Measurements from ENCODE around the gene ESRRB.

Gene ESRRB

DNA sequence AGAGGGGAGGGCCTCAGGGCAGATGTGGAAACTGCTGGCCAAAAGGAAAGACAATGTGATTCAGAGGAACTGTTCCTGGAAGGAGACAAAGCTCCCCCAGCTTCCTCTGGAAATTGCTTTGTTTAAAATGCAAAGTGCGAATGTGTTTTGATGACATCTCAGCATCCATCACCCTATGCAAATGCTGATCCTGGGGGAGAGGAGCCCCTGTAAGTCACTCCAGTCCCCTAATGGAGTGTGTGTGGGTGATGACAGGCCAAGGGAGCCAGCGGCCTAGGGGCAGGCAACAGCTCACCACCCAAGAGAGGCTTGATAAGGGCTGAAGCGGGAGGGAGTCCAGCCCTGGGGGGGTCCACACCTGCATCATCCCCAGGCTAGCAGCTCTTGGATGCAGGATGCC is 134.2 kb downstream of the ESRRB start:
- no peak overlapping the region for H3K14ac ChIP-seq (ENCODE audit: low read length)
- no peaks in the 10 kb centered on the region for H3K79me2 ChIP-seq (ENCODE audit: control insufficient read depth, insufficient read depth, low read length, poor library complexity)
- H2BK5ac ChIP-seq (ENCODE audit: low read depth, low read length, poor library complexity), result no peak overlapping the region
- H4K12ac ChIP-seq (ENCODE audit: low read depth, low read length), result no peak overlapping the region
- H3K27me3 ChIP-seq (ENCODE audit: insufficient read depth, low read length), result no peaks in the 10 kb centered on the region
- no peak overlapping the region for H2BK120ac ChIP-seq (ENCODE audit: insufficient read depth, low read length, poor library complexity)
- DNase-seq, result no peak
- H3K27ac ChIP-seq (ENCODE audit: low read depth, low read length), result no peak overlapping the region
- H3K4me1 ChIP-seq (ENCODE audit: control insufficient read depth in 1 of 2, insufficient read depth in 2 of 2, low read length in 2 of 2), result no peaks in the 10 kb centered on the region
- no peak overlapping the region for H3K4ac ChIP-seq (ENCODE audit: low read depth, low read length)
- H3K79me1 ChIP-seq (ENCODE audit: low read length), result no peaks in the 10 kb centered on the region
- no peak overlapping the region for H3K23ac ChIP-seq (ENCODE audit: low read length)
- H3K4me3 ChIP-seq (ENCODE audit: low read depth, low read length), result no peak overlapping the region
- no peak overlapping the region for H3K9ac ChIP-seq (ENCODE audit: low read length)
- H3K18ac ChIP-seq (ENCODE audit: low read length), result no peak overlapping the region
- no peaks in the 10 kb centered on the region for H3K9me3 ChIP-seq (ENCODE audit: insufficient read depth, low read depth, low read length)
- H4K91ac ChIP-seq (ENCODE audit: low read depth, low read length), result no peak overlapping the region
- no peak overlapping the region for H4K8ac ChIP-seq (ENCODE audit: low read depth, low read length)
- H2AK5ac ChIP-seq (ENCODE audit: low read length), result no peak overlapping the region
- H3K36me3 ChIP-seq (ENCODE audit: control insufficient read depth in 1 of 2, insufficient read depth in 2 of 2, low read length in 2 of 2), result no peaks in the 10 kb centered on the region
- no peak overlapping the region for H2AFZ ChIP-seq (ENCODE audit: insufficient read depth, low read length, poor library complexity)
- no peak overlapping the region for H3K4me2 ChIP-seq (ENCODE audit: low read length)
- no CpG with 5 or more reads among the region's 3 CpGs for WGBS (ENCODE audit: extremely low coverage, insufficient coverage, insufficient read length)
- H2BK12ac ChIP-seq (ENCODE audit: low read length), result no peak overlapping the region

GRCh38 chr14:76514213-76514998 is 138.5 kb downstream of the ESRRB start:
- no peak overlapping the region for H3K4me2 ChIP-seq (ENCODE audit: low read length)
- H3K9ac ChIP-seq (ENCODE audit: low read length), result no peak overlapping the region
- H2BK5ac ChIP-seq (ENCODE audit: low read depth, low read length, poor library complexity), result no peak overlapping the region
- peaks cover 1% of the 10 kb centered on the region for H3K9me3 ChIP-seq (ENCODE audit: insufficient read depth, low read depth, low read length)
- no peaks in the 10 kb centered on the region for H3K79me2 ChIP-seq (ENCODE audit: control insufficient read depth, insufficient read depth, low read length, poor library complexity)
- DNase-seq, result peak; percentile 31 to 68
- no peak overlapping the region for H4K12ac ChIP-seq (ENCODE audit: low read depth, low read length)
- no peak overlapping the region for H3K14ac ChIP-seq (ENCODE audit: low read length)
- no peak overlapping the region for H3K18ac ChIP-seq (ENCODE audit: low read length)
- no peak overlapping the region for H3K4ac ChIP-seq (ENCODE audit: low read depth, low read length)
- H3K27ac ChIP-seq (ENCODE audit: low read depth, low read length), result no peak overlapping the region
- no peaks in the 10 kb centered on the region for H3K36me3 ChIP-seq (ENCODE audit: control insufficient read depth in 1 of 2, insufficient read depth in 2 of 2, low read length in 2 of 2)
- no peaks in the 10 kb centered on the region for H3K79me1 ChIP-seq (ENCODE audit: low read length)
- H2BK120ac ChIP-seq (ENCODE audit: insufficient read depth, low read length, poor library complexity), result no peak overlapping the region
- no peak overlapping the region for H4K91ac ChIP-seq (ENCODE audit: low read depth, low read length)
- no CpG with 5 or more reads among the region's 6 CpGs for WGBS (ENCODE audit: extremely low coverage, insufficient coverage, insufficient read length)
- H3K23ac ChIP-seq (ENCODE audit: low read length), result no peak overlapping the region
- no peaks in the 10 kb centered on the region for H3K27me3 ChIP-seq (ENCODE audit: insufficient read depth, low read length)
- no peaks in the 10 kb centered on the region for H3K4me1 ChIP-seq (ENCODE audit: control insufficient read depth in 1 of 2, insufficient read depth in 2 of 2, low read length in 2 of 2)
- H2AK5ac ChIP-seq (ENCODE audit: low read length), result no peak overlapping the region
- no peak overlapping the region for H2AFZ ChIP-seq (ENCODE audit: insufficient read depth, low read length, poor library complexity)
- H4K8ac ChIP-seq (ENCODE audit: low read depth, low read length), result no peak overlapping the region
- no peak overlapping the region for H2BK12ac ChIP-seq (ENCODE audit: low read length)
- no peak overlapping the region for H3K4me3 ChIP-seq (ENCODE audit: low read depth, low read length)

DNA sequence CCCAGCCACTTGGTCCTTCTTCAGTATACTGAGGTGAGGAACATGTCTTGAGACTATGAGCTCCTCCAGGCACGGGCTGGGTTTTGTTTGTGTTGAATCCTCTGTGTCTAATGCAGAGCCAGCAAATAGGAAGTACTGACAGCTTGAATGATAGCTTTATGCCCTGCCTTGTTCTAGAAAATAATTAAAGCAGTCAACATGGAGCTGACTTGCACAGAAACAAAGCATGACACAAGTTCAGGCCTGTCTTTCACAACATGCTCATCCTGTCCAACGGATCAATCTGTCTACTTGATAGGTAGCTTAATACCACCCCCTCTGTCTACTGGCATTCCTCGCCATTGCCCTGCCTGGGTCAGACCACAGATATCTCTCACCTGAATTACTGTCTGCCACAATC is 140.9 kb downstream of the ESRRB start:
- WGBS (ENCODE audit: extremely low coverage, insufficient coverage, insufficient read length), result no CpG with 5 or more reads among the region's 3 CpGs
- no peak overlapping the region for H3K18ac ChIP-seq (ENCODE audit: low read length)
- no peak overlapping the region for H3K27ac ChIP-seq (ENCODE audit: low read depth, low read length)
- no peak overlapping the region for H4K12ac ChIP-seq (ENCODE audit: low read depth, low read length)
- H3K4me1 ChIP-seq (ENCODE audit: control insufficient read depth in 1 of 2, insufficient read depth in 2 of 2, low read length in 2 of 2), result no peaks in the 10 kb centered on the region
- no peak overlapping the region for H2BK12ac ChIP-seq (ENCODE audit: low read length)
- H2BK120ac ChIP-seq (ENCODE audit: insufficient read depth, low read length, poor library complexity), result no peak overlapping the region
- H3K23ac ChIP-seq (ENCODE audit: low read length), result no peak overlapping the region
- no peaks in the 10 kb centered on the region for H3K36me3 ChIP-seq (ENCODE audit: control insufficient read depth in 1 of 2, insufficient read depth in 2 of 2, low read length in 2 of 2)
- no peak overlapping the region for H3K4me2 ChIP-seq (ENCODE audit: low read length)
- H3K14ac ChIP-seq (ENCODE audit: low read length), result no peak overlapping the region
- DNase-seq, result no peak
- H2AK5ac ChIP-seq (ENCODE audit: low read length), result no peak overlapping the region
- H4K91ac ChIP-seq (ENCODE audit: low read depth, low read length), result no peak overlapping the region
- H3K4ac ChIP-seq (ENCODE audit: low read depth, low read length), result no peak overlapping the region
- no peaks in the 10 kb centered on the region for H3K27me3 ChIP-seq (ENCODE audit: insufficient read depth, low read length)
- H4K8ac ChIP-seq (ENCODE audit: low read depth, low read length), result no peak overlapping the region
- peaks cover 1% of the 10 kb centered on the region for H3K9me3 ChIP-seq (ENCODE audit: insufficient read depth, low read depth, low read length)
- H3K79me1 ChIP-seq (ENCODE audit: low read length), result no peaks in the 10 kb centered on the region
- H3K4me3 ChIP-seq (ENCODE audit: low read depth, low read length), result no peak overlapping the region
- H2BK5ac ChIP-seq (ENCODE audit: low read depth, low read length, poor library complexity), result no peak overlapping the region
- H3K9ac ChIP-seq (ENCODE audit: low read length), result no peak overlapping the region
- no peaks in the 10 kb centered on the region for H3K79me2 ChIP-seq (ENCODE audit: control insufficient read depth, insufficient read depth, low read length, poor library complexity)
- no peak overlapping the region for H2AFZ ChIP-seq (ENCODE audit: insufficient read depth, low read length, poor library complexity)

DNA sequence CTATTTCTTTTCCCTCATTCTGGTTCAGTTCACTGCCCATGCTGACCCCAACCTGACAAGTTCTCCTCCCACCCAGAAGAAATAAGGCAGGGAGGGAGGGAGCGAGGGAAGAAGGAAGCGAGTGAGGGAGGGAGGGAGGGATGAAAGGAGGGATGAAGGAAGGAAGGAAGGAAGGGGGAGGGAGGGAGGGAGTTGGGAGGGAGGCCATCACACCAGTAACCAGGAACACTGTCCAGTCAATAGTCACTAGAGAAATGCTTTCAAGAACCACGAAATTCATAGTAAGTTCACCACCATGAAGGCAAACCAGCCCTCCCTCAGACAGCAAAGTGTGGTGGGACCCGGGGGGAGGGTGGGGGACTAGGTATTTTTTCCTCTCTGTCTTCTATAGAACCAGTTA is 142.4 kb downstream of the ESRRB start:
- Histone ChIP-seq H2BK120ac (ENCODE audit: insufficient read depth, low read length, poor library complexity) (no peak overlapping the region), H3K27me3 (ENCODE audit: insufficient read depth, low read length) (no peaks in the 10 kb centered on the region), H3K79me1 (ENCODE audit: low read length) (no peaks in the 10 kb centered on the region), H2BK12ac (ENCODE audit: low read length) (no peak overlapping the region), H3K36me3 (ENCODE audit: control insufficient read depth in 1 of 2, insufficient read depth in 2 of 2, low read length in 2 of 2) (no peaks in the 10 kb centered on the region), H3K9me3 (ENCODE audit: insufficient read depth, low read depth, low read length) (peaks cover 1% of the 10 kb centered on the region), H3K18ac (ENCODE audit: low read length) (no peak overlapping the region), H3K4me1 (ENCODE audit: control insufficient read depth in 1 of 2, insufficient read depth in 2 of 2, low read length in 2 of 2) (no peaks in the 10 kb centered on the region), H3K9ac (ENCODE audit: low read length) (no peak overlapping the region), H2BK5ac (ENCODE audit: low read depth, low read length, poor library complexity) (no peak overlapping the region), H4K91ac (ENCODE audit: low read depth, low read length) (no peak overlapping the region), H2AK5ac (ENCODE audit: low read length) (no peak overlapping the region), H4K12ac (ENCODE audit: low read depth, low read length) (no peak overlapping the region), H2AFZ (ENCODE audit: insufficient read depth, low read length, poor library complexity) (no peak overlapping the region), H3K4ac (ENCODE audit: low read depth, low read length) (no peak overlapping the region), H3K4me2 (ENCODE audit: low read length) (no peak overlapping the region), H3K79me2 (ENCODE audit: control insufficient read depth, insufficient read depth, low read length, poor library complexity) (no peaks in the 10 kb centered on the region), H3K14ac (ENCODE audit: low read length) (no peak overlapping the region), H3K4me3 (ENCODE audit: low read depth, low read length) (no peak overlapping the region), H3K27ac (ENCODE audit: low read depth, low read length) (no peak overlapping the region), H4K8ac (ENCODE audit: low read depth, low read length) (no peak overlapping the region), H3K23ac (ENCODE audit: low read length) (no peak overlapping the region)
- 81% methylated on average over 2 of the region's 4 CpGs for WGBS (ENCODE audit: extremely low coverage, insufficient coverage, insufficient read length)
- no peak for DNase-seq

Measured in trophoblast cell (in vitro differentiated cells and primary cell).